HepG2 (cell line): ENCODE measurements around the gene SMPD1. TPM values are rescaled to one million over a fixed set of nuclear protein-coding genes. Genes with fewer than 3 reads are reported as not detected.

Experiments
- ATAC-seq: fragments of 200-7000 bp; cut with Tn5 transposase; 3 replicates; pipeline ENCODE4 v1.9.1; 2020; ENCODE audit warnings: mild to moderate bottlenecking, moderate library complexity
- BruUV-seq: library from RNA; stranded (reverse); fragments of 400-500 nt; replicated peaks from 2 replicates; lab custom pipeline; 2021; lab: Mats Ljungman, UMichigan
- CTCF ChIA-PET: fragments of 300-600 bp; formaldehyde crosslinking; extraction: SDS; loops from one replicate; lab custom pipeline; 2021; ENCODE audit warnings: low total read pairs, inconsistent platforms, low intra/inter-chr PET ratio; lab: Yijun Ruan, JAX
- POLR2A ChIA-PET: fragments of 350-600 bp; sonication (Branson Sonifier 250); formaldehyde crosslinking; loops from one replicate; lab custom pipeline; 2020; ENCODE audit warnings: antibody characterized with exemption, inconsistent platforms; lab: Yijun Ruan, JAX
- DNase-seq: peaks from one replicate; pipeline ENCODE4 v3.0.0-alpha.2; 2015; ENCODE audit warnings: low spot score
- FAIRE-seq: peaks from 3 replicates; lab custom pipeline; 2011; peaks lifted over from hg19 to GRCh38; lab: Jason Lieb, UNC
- H2AFZ ChIP-seq: one replicate; pipeline ENCODE4 v1.6.1; 2011; ENCODE audit warnings: low read length, inconsistent platforms
- H3K27ac ChIP-seq: fragments of 300-600 bp; 3 replicates; pipeline ENCODE4 v1.8.0; 2011; ENCODE audit warnings: mixed run types, mild to moderate bottlenecking, mixed read lengths, low read length, inconsistent platforms; ENCODE audit not compliant: insufficient read depth; ENCODE audit errors: extremely low read length
- H3K27me3 ChIP-seq, 2 experiments: fragments of 200-600 bp in 1 of 2; 2 replicates in 1 of 2; 3 replicates in 1 of 2; pipeline versions ENCODE4 v1.6.0 to v1.8.0; 2011; ENCODE audit warnings: low read length in 2 of 2, mild to moderate bottlenecking in 2 of 2, moderate library complexity in 2 of 2, inconsistent platforms in 1 of 2; ENCODE audit not compliant: insufficient read depth in 2 of 2, control insufficient read depth in 1 of 2
- H3K36me3 ChIP-seq, 2 experiments: fragments of 200-600 bp in 1 of 2; replicated peaks in 1 of 2; 2 replicates in 1 of 2; 3 replicates in 1 of 2; pipeline versions ENCODE4 v1.5.1 to v1.8.0; 2011; ENCODE audit warnings: low read length in 2 of 2, inconsistent platforms in 1 of 2; ENCODE audit not compliant: insufficient read depth in 2 of 2, control insufficient read depth in 1 of 2
- H3K4me1 ChIP-seq: 2 replicates; pipeline ENCODE4 v1.5.1; 2012; ENCODE audit warnings: low read length, inconsistent platforms; ENCODE audit not compliant: insufficient read depth
- H3K4me2 ChIP-seq: 2 replicates; pipeline ENCODE4 v1.6.0; 2011; ENCODE audit warnings: low read depth, low read length, inconsistent platforms
- H3K4me3 ChIP-seq, 3 experiments: fragments of 200-600 bp in 1 of 3; sonication (generic), shearing (Covaris generic) in 1 of 3; replicated peaks in 1 of 3; 2 replicates each; pipeline ENCODE4 v1.5.1; 2011 to 2016; ENCODE audit warnings: low read length in 3 of 3, inconsistent platforms in 2 of 3, low read depth in 2 of 3, mild to moderate bottlenecking in 2 of 3, control low read depth in 1 of 3, mixed read lengths in 1 of 3; ENCODE audit not compliant: insufficient read depth in 1 of 3
- H3K79me2 ChIP-seq: one replicate; pipeline ENCODE4 v1.6.1; 2011; ENCODE audit warnings: low read length, inconsistent platforms; ENCODE audit not compliant: insufficient read depth
- H3K9ac ChIP-seq: 2 replicates; pipeline ENCODE4 v1.6.0; 2011; ENCODE audit warnings: mild to moderate bottlenecking, low read depth, low read length, inconsistent platforms; ENCODE audit not compliant: insufficient read depth
- H3K9me3 ChIP-seq: 2 replicates; pipeline ENCODE4 v1.5.1; 2012; ENCODE audit warnings: mild to moderate bottlenecking, low read length
- H4K20me1 ChIP-seq: 2 replicates; pipeline ENCODE4 v1.6.0; 2011; ENCODE audit warnings: inconsistent platforms, mild to moderate bottlenecking, low read length, moderate library complexity; ENCODE audit not compliant: insufficient read depth
- HBP1 ChIP-seq: IDR thresholded peaks from 2 replicates; pipeline ENCODE4 v1.6.1; 2016; ENCODE audit warnings: low read depth, control low read depth
- HNF1A ChIP-seq, 2 experiments: sonication (generic) in 1 of 2; formaldehyde crosslinking in 1 of 2; IDR thresholded peaks; 2 replicates each; pipeline versions ENCODE4 v1.4.0 to v1.6.1; 2016 to 2020; ENCODE audit warnings: borderline replicate concordance in 1 of 2, low read depth in 1 of 2, mild to moderate bottlenecking in 1 of 2, missing genetic modification reagents in 1 of 2
- RAD51 ChIP-seq: fragments of 450-650 bp; IDR thresholded peaks from 2 replicates; pipeline ENCODE4 v1.6.1; 2016; ENCODE audit warnings: borderline replicate concordance
- TBL1XR1 ChIP-seq: fragments of 150-350 bp; IDR thresholded peaks from 2 replicates; pipeline ENCODE4 v1.6.1; 2014; ENCODE audit warnings: borderline replicate concordance, low read length; ENCODE audit not compliant: partially characterized antibody
- UBTF ChIP-seq: sonication (generic); formaldehyde crosslinking; IDR thresholded peaks from 2 replicates; pipeline ENCODE4 v1.4.0; 2020; ENCODE audit warnings: mild to moderate bottlenecking, missing genetic modification reagents
- ZBTB4 ChIP-seq: sonication (generic); formaldehyde crosslinking; IDR thresholded peaks from 2 replicates; pipeline ENCODE4 v1.4.0; 2020; ENCODE audit warnings: missing genetic modification reagents, mild to moderate bottlenecking, borderline replicate concordance
- ZNF737 ChIP-seq: sonication (generic); formaldehyde crosslinking; IDR thresholded peaks from 2 replicates; pipeline ENCODE4 v1.5.0; 2020; ENCODE audit warnings: missing genetic modification reagents, mild to moderate bottlenecking, borderline replicate concordance
- WGBS: methylation state at CpG from one replicate; pipeline ENCODE4 v1.1.6; 2017; ENCODE audit warnings: low lambda C conversion rate; 5-methylcytosine and 5-hydroxymethylcytosine counted together
- in situ Hi-C: cut with HindIII; loops from 2 replicates; pipeline ENCODE4 v1.10.0; 2017; ENCODE audit warnings: low pct_unique_long_range_greater_than_20kb; ENCODE audit not compliant: extremely low pct_ligation_motif_present
- intact Hi-C: fragments of 100-400 bp; cut with micrococcal nuclease; formaldehyde crosslinking; loops from one replicate; pipeline ENCODE4 v1.10.0; 2022; ENCODE audit not compliant: unreplicated experiment
- polyA plus RNA-seq, 8 experiments: library from polyadenylated mRNA; depleted of rRNA in 3 of 8; stranded (reverse) in 7 of 8; unstranded in 1 of 8; fragments of >200 nt; fragmentation: Illumina TruSeq in 4 of 8; extraction: Trizol in 4 of 8; gene quantifications; 2 replicates each; pipeline versions ENCODE4 v1.2.1 to v1.2.3, GENCODE V29; 2011 to 2016; ENCODE audit warnings: low read depth in 4 of 8, missing spikeins in 1 of 8, mixed read lengths in 1 of 8; ENCODE audit not compliant: insufficient read depth in 1 of 8
- total RNA-seq, 5 experiments: library from RNA; depleted of rRNA; stranded (reverse); fragments of >200 nt; fragmentation: Illumina TruSeq; extraction: Trizol; gene quantifications; 2 replicates each; pipeline ENCODE4 v1.2.3, GENCODE V29; 2016; ENCODE audit warnings: low read depth in 1 of 5

Gene SMPD1
- total and polyA plus RNA-seq, 2 of the 13 experiments (the other 11 are each of a cell fraction or from before 2014, with no cell fraction given): 6.3 to 8.4 TPM

- Histone ChIP-seq H3K4me2 (no peak overlapping the region), H3K27ac (no peak overlapping the region), H3K9me3 (no peaks in the 10 kb centered on the region), H3K27me3 (peaks cover 0 to 30% of the 10 kb centered on the region in 2 experiments; a peak in 4 of 5 replicates), H3K36me3 (no peaks in the 10 kb centered on the region), H4K20me1 (no peaks in the 10 kb centered on the region), H3K79me2 (no peaks in the 10 kb centered on the region), H2AFZ (no peak overlapping the region), H3K9ac (no peak overlapping the region), H3K4me3 (no peak overlapping the region), H3K4me1 (peaks cover 12% of the 10 kb centered on the region)
- ChIA-PET CTCF (no interaction called here), POLR2A (no interaction called here)
- intact Hi-C loops (no loop called here), in situ Hi-C loops (no loop called here)
- DNase-seq (no peak), ATAC-seq (no peak), FAIRE-seq (no peak)
- BruUV-seq: no TSS peak
- 30% methylated on average over 6 of the region's 6 CpGs for WGBS
- TF ChIP-seq HBP1 (CRISPR knock-in tag) (no peak), HNF1A (IDR thresholded peaks at IDR 0.05; ENCODE audit: low read depth) (no peak), HNF1A (CRISPR knock-in tag; IDR thresholded peaks at IDR 0.05; ENCODE audit: borderline replicate concordance) (no peak), UBTF (CRISPR knock-in tag) (no peak), TBL1XR1 (no peak), ZNF737 (CRISPR knock-in tag) (no peak), ZBTB4 (CRISPR knock-in tag) (no peak), RAD51 (no peak)
Observed at GRCh38 chr11:6415797-6416196, 25.5 kb downstream of the SMPD1 start.
